HCT116 (cell line): ENCODE measurements around the gene XAB2. TPM values are rescaled to one million over a fixed set of nuclear protein-coding genes. Genes with fewer than 3 reads are reported as not detected.
"Not testable (repeated sequence)": the region's sequence is repeated elsewhere in the genome, so short reads cannot be mapped to it uniquely, and the experiment has no call there.

Experiments used
- ATAC-seq: fragments of 200-7000 bp; cut with Tn5 transposase; 2 replicates; pipeline ENCODE4 v1.9.1; 2020; ENCODE audit warnings: mild to moderate bottlenecking, moderate library complexity
- BruUV-seq: library from RNA; stranded (reverse); fragments of 400-500 nt; replicated peaks from 2 replicates; lab custom pipeline; 2021; lab: Mats Ljungman, UMichigan
- CTCF ChIA-PET: fragments of 300-600 bp; sonication (Branson Sonifier 250); formaldehyde crosslinking; loops from one replicate; lab custom pipeline; 2021; ENCODE audit warnings: antibody characterized with exemption; lab: Charles Lee
- POLR2A ChIA-PET: fragments of 300-600, 350-600 bp; sonication (Branson Sonifier 250); formaldehyde crosslinking; loops from one replicate; lab custom pipeline; 2021; ENCODE audit warnings: antibody characterized with exemption; lab: Charles Lee
- RAD21 ChIA-PET, 2 experiments: fragments of 300-600 bp; sonication (Branson Sonifier 250); formaldehyde crosslinking; loops; one replicate each; lab custom pipeline; 2023; ENCODE audit warnings: low total read pairs in 2 of 2; ENCODE audit not compliant: uncharacterized antibody in 2 of 2, unreplicated experiment in 2 of 2, low non-redundant PET in 1 of 2; lab: Charles Lee
- DNase-seq: peaks from one replicate; pipeline ENCODE4 v3.0.0-alpha.2; 2010; ENCODE audit warnings: low read depth, low spot score
- H2AFZ ChIP-seq: fragments of 200-600 bp; shearing (Covaris generic), sonication (generic); 2 replicates; pipeline ENCODE4 v1.6.1; 2017; ENCODE audit warnings: low read depth, mixed run types, mixed read lengths, antibody characterized with exemption, low read length; ENCODE audit not compliant: poor library complexity, severe bottlenecking
- H3K27ac ChIP-seq: 2 replicates; pipeline ENCODE4 v1.5.1; 2012; ENCODE audit warnings: low read depth, low read length
- H3K27me3 ChIP-seq: fragments of 200-600 bp; sonication (generic); 2 replicates; pipeline ENCODE4 v1.6.1; 2016; ENCODE audit warnings: mixed run types, low read length, mixed read lengths; ENCODE audit not compliant: insufficient read depth
- H3K36me3 ChIP-seq, 2 experiments: fragments of 200-500 bp in 1 of 2; fragments of 200-600 bp in 1 of 2; sonication (Bioruptor generic) in 1 of 2; sonication (generic) in 1 of 2; 2 replicates each; pipeline versions ENCODE4 v1.5.1 to v1.6.1; 2014 to 2016; ENCODE audit warnings: low read length in 2 of 2, inconsistent platforms in 1 of 2, mixed read lengths in 1 of 2, mixed run types in 1 of 2; ENCODE audit not compliant: insufficient read depth in 2 of 2, control insufficient read depth in 1 of 2
- H3K4me1 ChIP-seq, 2 experiments: fragments of 200-600 bp in 1 of 2; sonication (generic) in 1 of 2; 2 replicates each; pipeline versions ENCODE4 v1.5.1 to v1.6.1; 2012 to 2017; ENCODE audit warnings: low read length in 2 of 2, inconsistent platforms in 1 of 2, mild to moderate bottlenecking in 1 of 2, mixed read lengths in 1 of 2, mixed run types in 1 of 2, moderate library complexity in 1 of 2; ENCODE audit not compliant: insufficient read depth in 2 of 2, control insufficient read depth in 1 of 2
- H3K4me2 ChIP-seq: fragments of 200-600 bp; sonication (generic); 2 replicates; pipeline ENCODE4 v1.6.1; 2017; ENCODE audit warnings: mixed run types, low read length, mixed read lengths
- H3K4me3 ChIP-seq, 2 experiments: fragments of 200-600 bp in 1 of 2; sonication (generic) in 1 of 2; replicated peaks in 1 of 2; 2 replicates each; pipeline ENCODE4 v1.5.1; 2011 to 2016; ENCODE audit warnings: low read length in 2 of 2, control low read depth in 1 of 2, low read depth in 1 of 2, mild to moderate bottlenecking in 1 of 2, mixed read lengths in 1 of 2, mixed run types in 1 of 2
- H3K79me2 ChIP-seq: fragments of 200-600 bp; sonication (generic); 2 replicates; pipeline ENCODE4 v1.6.1; 2017; ENCODE audit warnings: mild to moderate bottlenecking, mixed run types, low read length, moderate library complexity, mixed read lengths; ENCODE audit not compliant: insufficient read depth
- H3K9ac ChIP-seq: fragments of 200-600 bp; sonication (generic); 2 replicates; pipeline ENCODE4 v1.6.1; 2016; ENCODE audit warnings: low read length, mixed read lengths
- H3K9me2 ChIP-seq: fragments of 200-600 bp; sonication (generic), shearing (Covaris generic); 2 replicates; pipeline ENCODE4 v1.6.1; 2017; ENCODE audit warnings: mixed run types, mild to moderate bottlenecking, moderate library complexity; ENCODE audit not compliant: insufficient read depth
- H3K9me3 ChIP-seq, 2 experiments: fragments of 200-500 bp in 1 of 2; fragments of 200-600 bp in 1 of 2; sonication (Bioruptor generic) in 1 of 2; sonication (generic) in 1 of 2; 2 replicates each; pipeline ENCODE4 v1.6.1; 2014 to 2017; ENCODE audit warnings: low read length in 2 of 2, mixed read lengths in 2 of 2, inconsistent platforms in 1 of 2, low read depth in 1 of 2, mild to moderate bottlenecking in 1 of 2, mixed run types in 1 of 2, moderate library complexity in 1 of 2; ENCODE audit not compliant: control insufficient read depth in 1 of 2, insufficient read depth in 1 of 2
- H4K20me1 ChIP-seq: fragments of 200-600 bp; sonication (generic), shearing (Covaris generic); 2 replicates; pipeline ENCODE4 v1.6.1; 2017; ENCODE audit warnings: mixed run types, mild to moderate bottlenecking, moderate library complexity; ENCODE audit not compliant: insufficient read depth
- CBX3 ChIP-seq: IDR thresholded peaks from 2 replicates; pipeline ENCODE4 v1.6.1; 2012; ENCODE audit warnings: low read depth
- CEBPB ChIP-seq: IDR thresholded peaks from 2 replicates; pipeline ENCODE4 v1.6.1; 2012; ENCODE audit warnings: low read depth
- ELF1 ChIP-seq: IDR thresholded peaks from 2 replicates; pipeline ENCODE4 v1.6.1; 2012; ENCODE audit warnings: low read depth, borderline replicate concordance
- EZH2 ChIP-seq: fragments of 200-600 bp; sonication (generic); IDR thresholded peaks from 2 replicates; pipeline ENCODE4 v1.6.1; 2017; ENCODE audit warnings: antibody characterized with exemption, mixed run types
- ZNF274 ChIP-seq: fragments of 200-500 bp; sonication (Bioruptor generic); IDR thresholded peaks from 2 replicates; pipeline ENCODE4 v1.6.1; 2014; ENCODE audit warnings: mild to moderate bottlenecking, low read depth, low read length, inconsistent platforms
- intact Hi-C: fragments of 100-400 bp; cut with micrococcal nuclease; formaldehyde crosslinking; loops from 2 replicates; pipeline ENCODE4 v1.10.0; 2022
- total RNA-seq: library from RNA; stranded (reverse); gene quantifications from one replicate; pipeline ENCODE4 v1.2.1, GENCODE V29; 2021; ENCODE audit not compliant: unreplicated experiment

XAB2 gene
- total RNA-seq, 1 experiment from 2014 or later: 103 TPM

- Histone ChIP-seq H3K36me3 (peaks cover 0 to 11% of the 10 kb centered on the region in 2 experiments; a peak in 1 of 4 replicates), H3K9ac (no peak overlapping the region), H3K9me2 (no peaks in the 10 kb centered on the region), H2AFZ (no peak overlapping the region), H4K20me1 (no peaks in the 10 kb centered on the region), H3K4me2 (no peak overlapping the region), H3K4me1 (peaks cover 0 to 13% of the 10 kb centered on the region in 2 experiments; a peak in 2 of 4 replicates), H3K27me3 (no peaks in the 10 kb centered on the region), H3K27ac (no peak overlapping the region), H3K4me3 (no peak overlapping the region), H3K79me2 (no peaks in the 10 kb centered on the region), H3K9me3 (no peaks in the 10 kb centered on the region)
- no peak for DNase-seq
- intact Hi-C loops: no loop called here
- RAD21 ChIA-PET: interaction anchor here in 1 of 2 experiments (1.6 kb wide), 1 partner anchor 77 kb away, joined by 3 read pairs; no protein-coding TSS in a partner anchor
- TF ChIP-seq ELF1: no peak
- no TSS peak for BruUV-seq
- POLR2A ChIA-PET: no interaction called here
- no peak for ATAC-seq
- CTCF ChIA-PET: interaction anchor here (1.5 kb wide), 1 partner anchor 36 kb away, joined by 5 read pairs; the partner anchor contains the start of gene TRAPPC5
These were observed 15.8 kb upstream of the XAB2 start for GRCh38 chr19:7645163-7645562.

DNA sequence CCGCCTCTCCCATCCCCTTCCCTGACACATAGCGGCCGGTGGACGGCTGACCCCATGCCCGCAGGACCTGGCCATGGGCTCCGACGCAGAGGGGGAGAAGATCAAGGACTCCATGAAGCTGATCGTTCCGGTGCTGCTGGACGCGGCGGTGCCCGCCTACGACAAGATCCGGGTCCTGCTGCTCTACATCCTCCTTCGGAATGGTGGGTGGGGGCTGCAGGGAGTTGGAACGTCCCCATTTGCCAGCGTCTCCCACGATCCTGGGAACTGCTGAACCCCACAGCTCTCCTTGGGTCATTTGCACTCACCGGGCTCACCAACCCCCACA, 15.2 kb upstream of the XAB2 start:
- ATAC-seq: no peak
- CTCF ChIA-PET: interaction anchor here (1.5 kb wide), 1 partner anchor 36 kb away, joined by 5 read pairs; the partner anchor contains the start of gene TRAPPC5
- Histone ChIP-seq H3K36me3 (peaks cover 0 to 11% of the 10 kb centered on the region in 2 experiments; a peak in 1 of 4 replicates), H2AFZ (no peak overlapping the region), H4K20me1 (no peaks in the 10 kb centered on the region), H3K4me2 (no peak overlapping the region), H3K9ac (no peak overlapping the region), H3K4me3 (no peak overlapping the region), H3K9me2 (no peaks in the 10 kb centered on the region), H3K27me3 (no peaks in the 10 kb centered on the region), H3K79me2 (no peaks in the 10 kb centered on the region), H3K4me1 (peaks cover 0 to 13% of the 10 kb centered on the region in 2 experiments; a peak in 2 of 4 replicates), H3K27ac (no peak overlapping the region)
- POLR2A ChIA-PET: interaction anchor here (0.6 kb wide), 1 partner anchor 40 kb away, joined by 3 read pairs; no protein-coding TSS in a partner anchor
- BruUV-seq: no TSS peak
- intact Hi-C loops: no loop called here
- DNase-seq: no peak
- RAD21 ChIA-PET: interaction anchor here (0.7 to 1.6 kb wide), 2 partner anchors 76 to 155 kb away, joined by 3 to 6 read pairs; no protein-coding TSS in a partner anchor
- TF ChIP-seq ZNF274: no peak
- no peak for TF ChIP-seq EZH2
- no peak for TF ChIP-seq CEBPB
- no peak for TF ChIP-seq CBX3
- TF ChIP-seq, all 23 proteins: peak for 0
- H3K9me3 ChIP-seq: peaks cover 0 to 4% of the 10 kb centered on the region in 2 experiments; a peak in 1 of 4 replicates

- H3K9me3 ChIP-seq, H3K4me2 ChIP-seq, H3K9me2 ChIP-seq, H3K9ac ChIP-seq, BruUV-seq, H3K27me3 ChIP-seq, H2AFZ ChIP-seq, H3K4me3 ChIP-seq, intact Hi-C loops, H3K79me2 ChIP-seq, H4K20me1 ChIP-seq: not testable (repeated sequence)
- CTCF ChIA-PET: interaction anchor here (1.3 to 1.5 kb wide), 2 partner anchors 37 to 156 kb away, joined by 4 to 5 read pairs; partner anchors contain the start of gene TRAPPC5
- H3K36me3 ChIP-seq: peaks cover 0 to 11% of the 10 kb centered on the region in 2 experiments; a peak in 1 of 4 replicates
- H3K27ac ChIP-seq: peak overlapping the region; percentile 4; the same call in 1 of the 2 replicates
- peak; percentile 70 for ATAC-seq
- RAD21 ChIA-PET: interaction anchor here (0.7 to 1.6 kb wide), 2 partner anchors 75 to 156 kb away, joined by 3 to 6 read pairs; no protein-coding TSS in a partner anchor
- peaks cover 0 to 13% of the 10 kb centered on the region in 2 experiments; a peak in 2 of 4 replicates for H3K4me1 ChIP-seq
- peak; percentile 69 for DNase-seq
- POLR2A ChIA-PET: interaction anchor here (0.6 to 0.7 kb wide), 2 partner anchors 41 to 84 kb away, joined by 3 read pairs; no protein-coding TSS in a partner anchor
These were observed 14.5 kb upstream of the XAB2 start for GRCh38 chr19:7643629-7644549.
